B cell (primary cell): Measurements from ENCODE around the gene ERRFI1. TPM values are rescaled to one million over a fixed set of nuclear protein-coding genes. Genes with fewer than 3 reads are reported as not detected.

Source experiments
- ATAC-seq: fragments of 200-7000 bp; cut with Tn5 transposase; one replicate; pipeline ENCODE4 v1.10.0; 2021; ENCODE audit warnings: low read depth, mild to moderate bottlenecking, moderate number of reproducible peaks, moderate library complexity
- CTCF ChIA-PET: fragments of 350-600 bp; sonication (Branson Sonifier 250); formaldehyde crosslinking; loops from one replicate; lab custom pipeline; 2021; ENCODE audit warnings: antibody characterized with exemption, inconsistent platforms; lab: Charles Lee
- POLR2A ChIA-PET: fragments of 350-600 bp; sonication (Branson Sonifier 250); formaldehyde crosslinking; loops from one replicate; lab custom pipeline; 2021; ENCODE audit warnings: antibody characterized with exemption; lab: Charles Lee
- DNase-seq: peaks from one replicate; pipeline ENCODE4 v3.0.0; 2013
- H2AFZ ChIP-seq: 2 replicates; pipeline ENCODE4 v1.6.1; 2012; ENCODE audit warnings: mild to moderate bottlenecking, low read depth, low read length; ENCODE audit not compliant: insufficient read depth, poor library complexity, severe bottlenecking
- H3K27ac ChIP-seq, 2 donors: 1 replicate in 1 of 2; 2 replicates in 1 of 2; pipeline ENCODE4 v1.5.1; 2012 to 2013; ENCODE audit warnings: low read length in 2 of 2, mild to moderate bottlenecking in 2 of 2, moderate library complexity in 1 of 2
- H3K27me3 ChIP-seq, 4 experiments: fragments of 200-600 bp in 1 of 4; sonication (generic) in 1 of 4; replicated peaks in 1 of 4; 1 replicate in 2 of 4; 2 replicates in 2 of 4; pipeline versions ENCODE4 v1.6.1 to v1.7.0; 2013 to 2016; ENCODE audit warnings: low read length in 3 of 4, mild to moderate bottlenecking in 2 of 4, mixed read lengths in 1 of 4, moderate library complexity in 1 of 4; ENCODE audit not compliant: insufficient read depth in 4 of 4, control insufficient read depth in 3 of 4; ENCODE audit errors: control extremely low read depth in 1 of 4
- H3K36me3 ChIP-seq, 2 experiments: replicated peaks in 1 of 2; 1 replicate in 1 of 2; 2 replicates in 1 of 2; pipeline versions ENCODE4 v1.6.1 to v1.7.1; 2013; ENCODE audit warnings: low read length in 1 of 2; ENCODE audit not compliant: insufficient read depth in 2 of 2, control insufficient read depth in 1 of 2; ENCODE audit errors: control extremely low read depth in 1 of 2, extremely low read depth in 1 of 2
- H3K4me1 ChIP-seq, 2 donors: fragments of 200-600 bp in 1 of 2; sonication (generic) in 1 of 2; 1 replicate in 1 of 2; 2 replicates in 1 of 2; pipeline versions ENCODE4 v1.5.1 to v1.6.1; 2013 to 2017; ENCODE audit warnings: low read length in 2 of 2; ENCODE audit not compliant: control insufficient read depth in 2 of 2, insufficient read depth in 2 of 2
- H3K4me2 ChIP-seq: replicated peaks from 2 replicates; pipeline ENCODE3; 2012; ENCODE audit warnings: mild to moderate bottlenecking, low read depth, low read length; ENCODE audit not compliant: poor library complexity, severe bottlenecking
- H3K4me3 ChIP-seq, 5 experiments: fragments of 200-600 bp in 1 of 5; sonication (generic) in 1 of 5; 1 replicate in 3 of 5; 2 replicates in 2 of 5; pipeline versions ENCODE4 v1.5.1 to v1.7.0; 2011 to 2016; ENCODE audit warnings: low read length in 4 of 5, mild to moderate bottlenecking in 4 of 5, low read depth in 2 of 5, control low read depth in 1 of 5, moderate library complexity in 1 of 5; ENCODE audit not compliant: insufficient read depth in 1 of 5; ENCODE audit errors: control extremely low read depth in 1 of 5, extremely low read depth in 1 of 5
- H3K79me2 ChIP-seq: fragments of 200-600 bp; sonication (generic); one replicate; pipeline ENCODE4 v1.6.0; 2016; ENCODE audit warnings: low read length; ENCODE audit not compliant: control insufficient read depth, insufficient read depth
- H3K9ac ChIP-seq: fragments of 200-600 bp; sonication (generic); 2 replicates; pipeline ENCODE4 v1.6.1; 2017; ENCODE audit warnings: mild to moderate bottlenecking, low read length, moderate library complexity
- H3K9me3 ChIP-seq, 3 donors: one replicate each; pipeline versions ENCODE4 v1.6.1 to v1.7.1; 2013; ENCODE audit warnings: low read length in 2 of 3; ENCODE audit not compliant: control insufficient read depth in 2 of 3, insufficient read depth in 1 of 3; ENCODE audit errors: control extremely low read depth in 1 of 3
- H4K20me1 ChIP-seq: 2 replicates; pipeline ENCODE4 v1.6.0; 2012; ENCODE audit warnings: mild to moderate bottlenecking, low read length; ENCODE audit not compliant: insufficient read depth, control insufficient read depth, poor library complexity, severe bottlenecking
- H3K27ac Mint-ChIP-seq: one replicate; pipeline ENCODE4 v1.8.0; 2021; ENCODE audit warnings: mixed read lengths
- H3K27me3 Mint-ChIP-seq: one replicate; pipeline ENCODE4 v1.8.0; 2021; ENCODE audit warnings: mixed read lengths
- H3K4me1 Mint-ChIP-seq: one replicate; pipeline ENCODE4 v1.8.0; 2021; ENCODE audit warnings: mixed read lengths
- H3K4me3 Mint-ChIP-seq: one replicate; pipeline ENCODE4 v1.8.0; 2021; ENCODE audit warnings: mixed read lengths
- H3K9me3 Mint-ChIP-seq: one replicate; pipeline ENCODE4 v1.8.0; 2022; ENCODE audit warnings: mixed read lengths; ENCODE audit not compliant: insufficient read depth
- EZH2 ChIP-seq: IDR thresholded peaks from 2 replicates; pipeline ENCODE4 v1.6.1; 2012; ENCODE audit warnings: borderline replicate concordance, low read depth, mild to moderate bottlenecking, moderate library complexity, low read length; ENCODE audit not compliant: insufficient read depth, poor library complexity, severe bottlenecking
- WGBS: methylation state at CpG from one replicate; pipeline ENCODE4 v1.1.5; 2013; ENCODE audit warnings: missing lambda C conversion rate; ENCODE audit not compliant: insufficient coverage; 5-methylcytosine and 5-hydroxymethylcytosine counted together
- intact Hi-C: fragments of 100-400 bp; cut with micrococcal nuclease; formaldehyde crosslinking; loops from one replicate; pipeline ENCODE4 v1.10.0; 2022
- polyA plus RNA-seq: library from polyadenylated mRNA; depleted of rRNA; stranded (reverse); fragments of >200 nt; gene quantifications from 2 replicates; pipeline ENCODE4 v1.2.3, GENCODE V29; 2012
- total RNA-seq, 2 donors: library from RNA; stranded (reverse); fragments of 120-200 nt in 1 of 2; gene quantifications; 1 replicate in 1 of 2; 2 replicates in 1 of 2; pipeline versions ENCODE4 v1.2.3 to v1.2.4, GENCODE V29; 2013 to 2022
- TF ChIP-seq, protein P1 (sequence below): fragments of 200-600 bp; IDR thresholded peaks from one replicate; pipeline ENCODE4 v1.8.0; 2022; ENCODE audit warnings: antibody characterized with exemption, mild to moderate bottlenecking

The ERRFI1 gene
- total and polyA plus RNA-seq, 2 donors (not counting 1 experiment from before 2014, with no cell fraction given) = 1.5 to 2.0 TPM

DNA sequence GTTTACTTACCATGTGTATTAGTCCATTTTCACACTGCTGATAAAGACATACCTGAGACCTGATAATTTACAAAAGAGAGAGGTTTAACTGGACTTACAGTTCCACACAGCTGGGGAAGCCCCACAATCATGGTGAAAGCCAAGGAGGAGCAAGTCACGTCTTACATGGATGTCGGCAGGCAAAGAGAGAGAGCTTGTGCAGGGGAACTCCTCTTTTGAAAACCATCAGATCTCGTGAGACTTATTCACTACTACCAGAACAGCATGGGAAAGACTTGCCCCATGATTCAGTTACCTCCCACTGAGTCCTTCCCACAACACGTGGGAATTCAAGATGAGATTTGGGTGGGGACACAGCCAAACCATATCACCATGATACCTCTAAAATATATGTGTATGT lies 39.3 kb upstream of the ERRFI1 start:
- Histone ChIP-seq H3K4me1 (no peaks in the 10 kb centered on the region), H3K27me3 (peaks cover 0 to 9% (median 4%) of the 10 kb centered on the region in 4 experiments), H3K4me2 (no peak overlapping the region), H4K20me1 (no peaks in the 10 kb centered on the region), H3K36me3 (no peaks in the 10 kb centered on the region), H3K9ac (no peak overlapping the region), H3K79me2 (no peaks in the 10 kb centered on the region), H3K9me3 (no peaks in the 10 kb centered on the region), H3K4me3 (no peak overlapping the region), H2AFZ (no peak overlapping the region), H3K27ac (no peak overlapping the region)
- ChIA-PET POLR2A (no interaction called here), CTCF (no interaction called here)
- intact Hi-C loops = no loop called here
- no peak for DNase-seq
- no peak for ATAC-seq
- TF ChIP-seq, protein P1, sequence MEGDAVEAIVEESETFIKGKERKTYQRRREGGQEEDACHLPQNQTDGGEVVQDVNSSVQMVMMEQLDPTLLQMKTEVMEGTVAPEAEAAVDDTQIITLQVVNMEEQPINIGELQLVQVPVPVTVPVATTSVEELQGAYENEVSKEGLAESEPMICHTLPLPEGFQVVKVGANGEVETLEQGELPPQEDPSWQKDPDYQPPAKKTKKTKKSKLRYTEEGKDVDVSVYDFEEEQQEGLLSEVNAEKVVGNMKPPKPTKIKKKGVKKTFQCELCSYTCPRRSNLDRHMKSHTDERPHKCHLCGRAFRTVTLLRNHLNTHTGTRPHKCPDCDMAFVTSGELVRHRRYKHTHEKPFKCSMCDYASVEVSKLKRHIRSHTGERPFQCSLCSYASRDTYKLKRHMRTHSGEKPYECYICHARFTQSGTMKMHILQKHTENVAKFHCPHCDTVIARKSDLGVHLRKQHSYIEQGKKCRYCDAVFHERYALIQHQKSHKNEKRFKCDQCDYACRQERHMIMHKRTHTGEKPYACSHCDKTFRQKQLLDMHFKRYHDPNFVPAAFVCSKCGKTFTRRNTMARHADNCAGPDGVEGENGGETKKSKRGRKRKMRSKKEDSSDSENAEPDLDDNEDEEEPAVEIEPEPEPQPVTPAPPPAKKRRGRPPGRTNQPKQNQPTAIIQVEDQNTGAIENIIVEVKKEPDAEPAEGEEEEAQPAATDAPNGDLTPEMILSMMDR = no peak
- Mint-ChIP-seq H3K27me3 (peaks cover 26% of the 10 kb centered on the region), H3K4me1 (no peaks in the 10 kb centered on the region), H3K4me3 (no peak overlapping the region), H3K27ac (no peak overlapping the region), H3K9me3 (peaks cover 3% of the 10 kb centered on the region)
- WGBS = 100% methylated on average over 1 of the region's 4 CpGs

GRCh38 chr1:8063298-8064036 lies 37.4 kb upstream of the ERRFI1 start:
- no peaks in the 10 kb centered on the region for H4K20me1 ChIP-seq
- intact Hi-C loops = no loop called here
- ChIA-PET CTCF (interaction anchor here (0.7 kb wide), 1 partner anchor 56 kb away, joined by 3 read pairs; no protein-coding TSS in a partner anchor), POLR2A (no interaction called here)
- H3K27me3 Mint-ChIP-seq = peaks cover 26% of the 10 kb centered on the region
- 44% methylated on average over 4 of the region's 7 CpGs for WGBS
- no peak overlapping the region for H3K27ac ChIP-seq
- no peak overlapping the region for H3K4me3 Mint-ChIP-seq
- no peaks in the 10 kb centered on the region for H3K79me2 ChIP-seq
- H3K9ac ChIP-seq = no peak overlapping the region
- H3K9me3 ChIP-seq = no peaks in the 10 kb centered on the region
- no peak overlapping the region for H3K27ac Mint-ChIP-seq
- H3K9me3 Mint-ChIP-seq = peaks cover 3% of the 10 kb centered on the region
- no peak overlapping the region for H2AFZ ChIP-seq
- no peaks in the 10 kb centered on the region for H3K4me1 ChIP-seq
- TF ChIP-seq, protein P1 = no peak
- TF ChIP-seq EZH2 = no peak
- ATAC-seq (no peak), DNase-seq (no peak)
- H3K4me1 Mint-ChIP-seq = no peaks in the 10 kb centered on the region
- no peaks in the 10 kb centered on the region for H3K36me3 ChIP-seq
- H3K4me2 ChIP-seq = no peak overlapping the region
- peaks cover 0 to 5% (median 2%) of the 10 kb centered on the region in 4 experiments for H3K27me3 ChIP-seq
- no peak overlapping the region for H3K4me3 ChIP-seq
